Dendritic cell treated with granulocyte-macrophage colony-stimulating factor and Interleukin-4, amounts not matched to agents 40 ng/mL and 50 ng/mL, for 4 days (primary cell): Measurements from ENCODE around the gene LMO7.
"Not testable (repeated sequence)": the region's sequence is repeated elsewhere in the genome, so short reads cannot be mapped to it uniquely, and the experiment has no call there.

ENCODE experiments used
- H3K27ac Mint-ChIP-seq: one replicate; pipeline ENCODE4 v1.8.0; 2022; ENCODE audit warnings: mild to moderate bottlenecking, mixed read lengths
- H3K27me3 Mint-ChIP-seq: one replicate; pipeline ENCODE4 v1.8.0; 2022; ENCODE audit warnings: mild to moderate bottlenecking, mixed read lengths
- H3K36me3 Mint-ChIP-seq: one replicate; pipeline ENCODE4 v1.8.0; 2022; ENCODE audit warnings: low read depth, mixed read lengths
- H3K4me1 Mint-ChIP-seq: one replicate; pipeline ENCODE4 v1.8.0; 2022; ENCODE audit warnings: low read depth, mixed read lengths
- H3K4me3 Mint-ChIP-seq: one replicate; pipeline ENCODE4 v1.8.0; 2022; ENCODE audit warnings: mild to moderate bottlenecking, moderate library complexity, mixed read lengths
- H3K9me3 Mint-ChIP-seq: one replicate; pipeline ENCODE4 v1.8.0; 2022; ENCODE audit warnings: mixed read lengths
- intact Hi-C: fragments of 100-400 bp; cut with micrococcal nuclease; formaldehyde crosslinking; loops from one replicate; pipeline ENCODE4 v1.15.0; 2022

LMO7 gene

DNA sequence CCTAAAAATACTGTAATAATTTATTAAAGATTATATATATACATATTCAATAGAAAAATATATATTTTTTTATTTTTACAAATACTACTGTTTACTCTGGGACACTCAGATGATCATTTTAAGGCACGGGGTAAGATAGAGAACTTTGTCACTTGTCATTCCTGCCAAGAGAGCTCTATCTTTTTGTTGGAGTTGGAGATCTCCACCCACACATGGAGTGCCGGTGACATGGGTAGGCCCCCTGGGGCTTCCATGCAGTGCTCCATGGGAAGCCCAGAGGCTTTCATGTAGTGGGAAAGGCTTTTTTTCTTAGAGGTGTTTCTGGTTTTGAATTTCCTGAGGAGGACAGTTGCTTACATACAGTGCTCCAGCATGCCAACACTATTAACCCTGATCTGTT is 81.4 kb downstream of the LMO7 start:
- Mint-ChIP-seq H3K4me3 (no peak overlapping the region), H3K9me3 (no peaks in the 10 kb centered on the region), H3K36me3 (no peaks in the 10 kb centered on the region), H3K27ac (no peak overlapping the region), H3K27me3 (no peaks in the 10 kb centered on the region), H3K4me1 (no peaks in the 10 kb centered on the region)
- intact Hi-C loops = no loop called here

GRCh38 chr13:75721307-75721706 is 85.2 kb downstream of the LMO7 start:
- H3K4me1 Mint-ChIP-seq = no peaks in the 10 kb centered on the region

DNA sequence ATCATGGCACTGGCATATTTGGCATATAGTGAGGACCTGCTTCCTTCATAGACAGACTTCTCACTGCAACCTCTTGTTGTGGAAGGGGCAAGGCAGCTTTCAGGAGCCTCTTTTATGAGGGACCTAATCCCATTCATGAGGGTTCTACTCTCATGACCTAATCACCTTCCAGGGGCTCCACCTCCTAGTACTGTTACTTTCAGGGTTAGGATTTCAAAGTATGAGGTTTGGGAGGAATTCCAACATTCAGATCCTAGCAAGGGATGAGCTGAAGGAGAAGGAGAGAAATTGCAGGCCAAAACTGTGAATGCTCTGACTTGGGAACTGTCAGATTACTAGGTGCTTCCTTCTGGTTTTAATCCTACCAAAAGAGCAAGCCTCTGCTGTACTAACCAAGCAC is 87.8 kb downstream of the LMO7 start:
- Mint-ChIP-seq H3K4me3 (no peak overlapping the region), H3K4me1 (no peaks in the 10 kb centered on the region), H3K27me3 (no peaks in the 10 kb centered on the region), H3K9me3 (no peaks in the 10 kb centered on the region), H3K36me3 (no peaks in the 10 kb centered on the region), H3K27ac (no peak overlapping the region)
- intact Hi-C loops = no loop called here

More at GRCh38 chr13:75721307-75721706, 85.2 kb downstream of the LMO7 start:
- intact Hi-C loops = no loop called here
- H3K27me3 Mint-ChIP-seq = no peaks in the 10 kb centered on the region
- no peaks in the 10 kb centered on the region for H3K36me3 Mint-ChIP-seq
- H3K4me3 Mint-ChIP-seq = no peak overlapping the region
- H3K27ac Mint-ChIP-seq = no peak overlapping the region
- no peaks in the 10 kb centered on the region for H3K9me3 Mint-ChIP-seq

GRCh38 chr13:75724752-75725517 is 88.8 kb downstream of the LMO7 start:
- H3K27me3 Mint-ChIP-seq = no peaks in the 10 kb centered on the region
- no peak overlapping the region for H3K4me3 Mint-ChIP-seq
- intact Hi-C loops = no loop called here

DNA sequence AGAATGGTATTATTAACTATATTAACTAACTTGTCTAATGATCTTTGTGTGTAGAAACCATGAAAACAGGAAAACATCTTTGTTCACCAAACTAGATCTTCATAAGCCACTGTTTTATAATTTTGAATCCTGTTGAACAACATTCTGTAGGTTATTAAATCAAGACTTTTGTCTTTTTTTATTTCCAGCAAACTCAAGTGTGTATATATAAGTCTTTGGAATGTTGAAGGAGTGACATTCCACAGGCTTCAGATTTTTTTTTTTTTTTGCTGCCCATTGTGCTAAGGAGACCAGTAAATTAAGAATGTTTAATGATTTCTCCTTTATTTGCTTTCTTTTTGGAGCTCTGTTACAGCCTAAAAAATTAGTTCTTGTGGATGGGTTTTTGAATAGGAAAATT is 89.6 kb downstream of the LMO7 start:
- no peak overlapping the region for H3K4me3 Mint-ChIP-seq
- H3K27ac Mint-ChIP-seq = no peak overlapping the region
- no peaks in the 10 kb centered on the region for H3K4me1 Mint-ChIP-seq
- no peaks in the 10 kb centered on the region for H3K9me3 Mint-ChIP-seq
- no peaks in the 10 kb centered on the region for H3K27me3 Mint-ChIP-seq
- no peaks in the 10 kb centered on the region for H3K36me3 Mint-ChIP-seq
- intact Hi-C loops = no loop called here

More at GRCh38 chr13:75724752-75725517, 88.8 kb downstream of the LMO7 start:
- Mint-ChIP-seq H3K27ac (no peak overlapping the region), H3K4me1 (no peaks in the 10 kb centered on the region), H3K9me3 (no peaks in the 10 kb centered on the region), H3K36me3 (no peaks in the 10 kb centered on the region)

DNA sequence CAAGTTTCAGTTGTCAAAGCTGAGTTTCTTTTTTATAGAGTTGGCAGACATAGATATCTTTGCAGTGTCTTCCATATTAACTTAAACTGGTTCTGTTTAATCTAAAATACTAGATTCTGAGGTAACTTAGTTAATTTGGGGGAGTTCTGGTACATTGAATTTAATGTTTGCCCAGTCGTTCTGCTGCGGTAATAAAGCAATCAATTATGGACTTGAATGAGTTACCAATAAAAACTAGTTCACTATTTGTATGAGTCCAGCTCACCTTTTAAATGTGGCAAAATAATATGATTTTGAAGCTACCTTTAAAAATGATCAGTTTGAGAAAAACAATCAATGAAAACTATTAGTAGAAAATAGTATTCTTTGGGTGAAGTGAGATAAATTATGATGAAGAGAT is 90.2 kb downstream of the LMO7 start:
- Mint-ChIP-seq H3K9me3 (peaks cover 4% of the 10 kb centered on the region), H3K27ac (no peak overlapping the region), H3K27me3 (no peaks in the 10 kb centered on the region), H3K4me1 (no peaks in the 10 kb centered on the region), H3K36me3 (no peaks in the 10 kb centered on the region), H3K4me3 (no peak overlapping the region)
- intact Hi-C loops = no loop called here

DNA sequence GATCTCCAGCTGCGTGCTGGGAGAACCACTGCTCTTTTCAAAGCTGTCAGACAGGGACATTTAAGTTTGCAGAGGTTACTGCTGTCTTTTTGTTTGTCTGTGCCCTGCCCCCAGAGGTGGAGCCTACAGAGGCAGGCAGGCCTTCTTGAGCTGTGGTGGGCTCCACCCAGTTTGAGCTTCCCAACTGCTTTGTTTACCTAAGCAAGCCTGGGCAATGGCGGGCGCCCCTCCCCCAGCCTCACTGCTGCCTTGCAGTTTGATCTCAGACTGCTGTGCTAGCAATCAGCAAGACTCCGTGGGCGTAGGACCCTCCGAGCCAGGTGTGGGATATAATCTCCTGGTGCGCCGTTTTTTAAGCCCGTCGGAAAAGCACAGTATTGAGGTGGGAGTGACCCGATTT is 97.0 kb downstream of the LMO7 start:
- H3K4me1 Mint-ChIP-seq, H3K4me3 Mint-ChIP-seq, H3K27ac Mint-ChIP-seq, H3K36me3 Mint-ChIP-seq, intact Hi-C loops, H3K27me3 Mint-ChIP-seq: not testable (repeated sequence)
- peaks cover 32% of the 10 kb centered on the region for H3K9me3 Mint-ChIP-seq

- intact Hi-C loops = no loop called here
- Mint-ChIP-seq H3K36me3 (peaks cover 6% of the 10 kb centered on the region), H3K27me3 (no peaks in the 10 kb centered on the region)
Measured at GRCh38 chr13:75736173-75736572, 100.0 kb downstream of the LMO7 start.

DNA sequence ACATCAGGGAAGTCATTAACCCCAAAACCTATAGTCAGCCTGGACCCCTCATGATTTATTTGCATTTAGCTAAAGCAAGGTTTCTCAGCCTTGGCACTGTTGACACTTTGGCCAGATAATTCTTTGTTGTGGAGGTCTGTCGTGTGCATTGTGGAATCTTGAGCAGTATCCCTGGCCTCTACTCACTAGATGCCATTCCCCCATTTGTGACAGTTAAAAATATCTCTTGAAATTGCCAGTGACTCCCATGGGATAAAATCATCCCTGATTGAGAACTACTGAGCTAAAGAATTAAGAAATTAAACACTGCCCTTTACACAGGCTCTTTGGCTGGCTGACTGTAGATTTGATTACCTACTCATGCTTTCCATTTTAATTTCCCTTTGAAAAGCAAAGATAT is 102.7 kb downstream of the LMO7 start:
- Mint-ChIP-seq H3K27me3 (no peaks in the 10 kb centered on the region), H3K4me3 (no peak overlapping the region), H3K9me3 (peaks cover 3% of the 10 kb centered on the region), H3K4me1 (no peaks in the 10 kb centered on the region), H3K27ac (no peak overlapping the region), H3K36me3 (peaks cover 1% of the 10 kb centered on the region)
- intact Hi-C loops = no loop called here

More at GRCh38 chr13:75736173-75736572, 100.0 kb downstream of the LMO7 start:
- Mint-ChIP-seq H3K4me1 (no peaks in the 10 kb centered on the region), H3K9me3 (peaks cover 29% of the 10 kb centered on the region), H3K27ac (no peak overlapping the region), H3K4me3 (no peak overlapping the region)

DNA sequence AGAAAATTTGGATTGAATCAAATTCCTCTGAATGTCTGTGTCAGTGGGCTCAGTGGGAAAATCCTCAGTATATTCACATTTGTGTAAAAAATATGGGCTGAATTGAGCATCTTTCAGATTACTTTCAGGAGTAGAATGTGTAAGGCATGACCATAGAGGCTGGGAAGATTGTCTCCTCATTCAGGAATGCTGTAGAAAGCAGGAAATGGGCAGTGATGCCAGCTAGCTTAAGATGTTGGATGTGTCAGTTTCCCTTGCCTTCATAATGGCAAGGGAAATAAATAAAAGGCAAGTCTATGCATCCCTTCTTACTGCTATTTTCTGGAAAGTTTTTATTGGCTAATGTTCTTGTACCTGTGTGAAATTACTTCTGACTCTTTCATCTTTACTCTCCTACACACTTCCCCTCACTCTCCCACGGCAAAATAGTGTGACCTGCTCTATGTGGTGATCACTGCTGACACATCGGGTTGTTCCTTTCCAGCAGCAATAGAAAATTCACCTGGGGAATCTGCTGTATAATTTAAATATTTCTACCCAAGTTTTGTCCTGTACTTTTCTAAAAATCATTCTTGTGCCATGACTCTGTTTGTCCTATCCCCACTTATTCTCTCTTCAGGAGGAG is 103.2 kb downstream of the LMO7 start:
- H3K4me1 Mint-ChIP-seq = no peaks in the 10 kb centered on the region
- no peaks in the 10 kb centered on the region for H3K36me3 Mint-ChIP-seq
- H3K27ac Mint-ChIP-seq = no peak overlapping the region
- intact Hi-C loops = no loop called here
- H3K9me3 Mint-ChIP-seq = no peaks in the 10 kb centered on the region
- H3K27me3 Mint-ChIP-seq = no peaks in the 10 kb centered on the region
- no peak overlapping the region for H3K4me3 Mint-ChIP-seq

- no peak overlapping the region for H3K4me3 Mint-ChIP-seq
- H3K36me3 Mint-ChIP-seq = no peaks in the 10 kb centered on the region
- no peaks in the 10 kb centered on the region for H3K4me1 Mint-ChIP-seq
- intact Hi-C loops = no loop called here
- no peak overlapping the region for H3K27ac Mint-ChIP-seq
- no peaks in the 10 kb centered on the region for H3K27me3 Mint-ChIP-seq
- H3K9me3 Mint-ChIP-seq = no peaks in the 10 kb centered on the region
Measured at GRCh38 chr13:75740031-75740430, 103.9 kb downstream of the LMO7 start.

DNA sequence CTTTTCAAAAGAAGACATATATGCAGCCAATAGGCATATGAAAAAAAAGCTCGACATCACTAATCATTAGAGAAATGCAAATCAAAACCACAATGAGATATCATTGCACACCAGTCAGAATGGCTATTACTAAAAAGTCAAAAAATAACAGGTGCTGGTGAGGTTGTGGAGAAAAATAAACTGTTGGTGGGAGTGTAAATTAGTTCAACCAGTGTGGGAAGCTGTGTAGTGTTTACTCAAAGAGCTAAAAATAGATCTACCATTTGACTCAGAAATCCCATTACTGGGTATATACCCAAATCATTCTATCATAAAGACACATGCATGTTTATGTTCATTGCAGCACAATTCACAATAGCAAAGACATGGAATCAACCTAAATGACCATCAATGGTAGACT is 106.9 kb downstream of the LMO7 start:
- H3K27ac Mint-ChIP-seq, intact Hi-C loops, H3K27me3 Mint-ChIP-seq, H3K4me3 Mint-ChIP-seq, H3K36me3 Mint-ChIP-seq, H3K9me3 Mint-ChIP-seq, H3K4me1 Mint-ChIP-seq: not testable (repeated sequence)

- no peaks in the 10 kb centered on the region for H3K36me3 Mint-ChIP-seq
- intact Hi-C loops = no loop called here
- H3K9me3 Mint-ChIP-seq = no peaks in the 10 kb centered on the region
- no peaks in the 10 kb centered on the region for H3K27me3 Mint-ChIP-seq
- H3K4me1 Mint-ChIP-seq = no peaks in the 10 kb centered on the region
- H3K4me3 Mint-ChIP-seq = no peak overlapping the region
- H3K27ac Mint-ChIP-seq = no peak overlapping the region
Measured at GRCh38 chr13:75744127-75744526, 108.0 kb downstream of the LMO7 start.

GRCh38 chr13:75745387-75745786 is 109.3 kb downstream of the LMO7 start:
- H3K27me3 Mint-ChIP-seq = no peaks in the 10 kb centered on the region
- no peaks in the 10 kb centered on the region for H3K4me1 Mint-ChIP-seq
- no peaks in the 10 kb centered on the region for H3K9me3 Mint-ChIP-seq
- intact Hi-C loops = no loop called here
- H3K27ac Mint-ChIP-seq = no peak overlapping the region
- H3K4me3 Mint-ChIP-seq = no peak overlapping the region
- H3K36me3 Mint-ChIP-seq = no peaks in the 10 kb centered on the region

DNA sequence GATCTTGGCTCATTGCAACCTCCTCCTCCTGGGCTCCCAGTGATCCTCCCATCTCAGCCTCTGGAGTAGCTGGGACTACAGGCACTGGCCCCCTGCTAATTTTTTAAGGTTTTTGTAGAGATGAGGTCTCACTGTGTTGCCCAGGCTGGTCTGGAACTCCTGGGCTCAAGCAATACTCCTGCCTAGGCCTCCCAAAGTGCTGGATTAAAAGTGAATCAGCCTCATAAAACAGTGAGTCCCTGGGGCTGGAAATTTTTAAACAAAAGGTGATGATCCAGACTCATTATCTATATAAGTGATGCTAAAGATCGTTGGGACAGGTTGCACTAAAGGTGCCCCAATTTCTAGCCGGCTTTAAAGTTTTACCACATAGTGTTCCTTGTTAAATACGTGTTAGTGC is 112.7 kb downstream of the LMO7 start:
- Mint-ChIP-seq H3K36me3 (no peaks in the 10 kb centered on the region), H3K9me3 (peaks cover 16% of the 10 kb centered on the region), H3K27ac (no peak overlapping the region), H3K4me3 (no peak overlapping the region), H3K4me1 (no peaks in the 10 kb centered on the region), H3K27me3 (no peaks in the 10 kb centered on the region)
- intact Hi-C loops = no loop called here
